HFFc6 (cell line): Measurements from ENCODE around the gene KRTAP7-1. TPM values are rescaled to one million over a fixed set of nuclear protein-coding genes. Genes with fewer than 3 reads are reported as not detected.

Experiments used
- DNase-seq: peaks from one replicate; pipeline ENCODE4 v3.0.0-alpha.2; 2018
- H3K27ac Mint-ChIP-seq: 2 replicates; pipeline ENCODE4 v1.8.0; 2020; ENCODE audit warnings: mild to moderate bottlenecking, mixed read lengths
- H3K27me3 Mint-ChIP-seq: 2 replicates; pipeline ENCODE4 v1.8.0; 2021; ENCODE audit warnings: mild to moderate bottlenecking, moderate library complexity, mixed read lengths; ENCODE audit not compliant: insufficient read depth
- H3K36me3 Mint-ChIP-seq: 2 replicates; pipeline ENCODE4 v1.8.0; 2021; ENCODE audit warnings: low read depth, mixed read lengths
- H3K4me1 Mint-ChIP-seq: 2 replicates; pipeline ENCODE4 v1.8.0; 2020; ENCODE audit warnings: low read depth, mixed read lengths
- H3K4me3 Mint-ChIP-seq: 2 replicates; pipeline ENCODE4 v1.8.0; 2020; ENCODE audit warnings: mild to moderate bottlenecking, moderate library complexity, mixed read lengths
- H3K9me3 Mint-ChIP-seq: 2 replicates; pipeline ENCODE4 v1.8.0; 2020; ENCODE audit warnings: mild to moderate bottlenecking, mixed read lengths
- CTCF ChIP-seq: fragments of 200-600 bp; sonication (generic); IDR thresholded peaks from 2 replicates; pipeline ENCODE4 v1.5.0; 2021; ENCODE audit warnings: antibody characterized with exemption, mild to moderate bottlenecking
- total RNA-seq, 6 experiments: library from RNA; stranded (reverse); fragmentation: NEBNext Ultra II Directional; extraction: Animal tissue kit (Norgen Biotek cat#: 25700); gene quantifications; 2 replicates in 1 of 6; 3 replicates in 5 of 6; pipeline ENCODE4 v1.2.3, GENCODE V29; 2021

KRTAP7-1 gene
- total RNA-seq, 6 experiments from 2014 or later, result not detected

- Mint-ChIP-seq H3K4me3 (no peak overlapping the region), H3K4me1 (no peaks in the 10 kb centered on the region), H3K36me3 (no peaks in the 10 kb centered on the region), H3K27ac (no peak overlapping the region), H3K27me3 (no peaks in the 10 kb centered on the region), H3K9me3 (peaks cover 39% of the 10 kb centered on the region)
- no peak for DNase-seq
- no peak for TF ChIP-seq CTCF
Observed at GRCh38 chr21:30793581-30794314, 35.8 kb downstream of the KRTAP7-1 start.

- Mint-ChIP-seq H3K9me3 (peaks cover 47% of the 10 kb centered on the region), H3K36me3 (peaks cover 8% of the 10 kb centered on the region; the same call in 1 of the 2 replicates), H3K4me1 (no peaks in the 10 kb centered on the region), H3K27ac (no peak overlapping the region), H3K27me3 (no peaks in the 10 kb centered on the region), H3K4me3 (no peak overlapping the region)
- no peak for DNase-seq
- TF ChIP-seq CTCF, result no peak
Observed at GRCh38 chr21:30779249-30779648, 50.3 kb downstream of the KRTAP7-1 start.

Other genes with a start within 250 kb of the KRTAP7-1 start
- gene KRTAP22-2, start 239.4 kb downstream of the KRTAP7-1 start, total RNA-seq, result not detected
- not detected for gene KRTAP6-3, start 237.3 kb downstream of the KRTAP7-1 start, total RNA-seq
- gene KRTAP6-2, start 230.9 kb downstream of the KRTAP7-1 start, total RNA-seq, result not detected
- gene KRTAP22-1, start 228.7 kb downstream of the KRTAP7-1 start, total RNA-seq, result not detected
- not detected for gene KRTAP6-1, start 215.8 kb downstream of the KRTAP7-1 start, total RNA-seq
- gene KRTAP20-1, start 213.3 kb downstream of the KRTAP7-1 start, total RNA-seq, result not detected
- gene KRTAP20-4, start 209.1 kb downstream of the KRTAP7-1 start, total RNA-seq, result not detected
- gene KRTAP20-2, start 194.6 kb downstream of the KRTAP7-1 start, total RNA-seq, result not detected
- gene KRTAP20-3, start 186.9 kb downstream of the KRTAP7-1 start, total RNA-seq, result not detected
- gene KRTAP21-3, start 111.0 kb downstream of the KRTAP7-1 start, total RNA-seq, result not detected
- not detected for gene KRTAP21-2, start 82.5 kb downstream of the KRTAP7-1 start, total RNA-seq
- gene KRTAP21-1, start 74.3 kb downstream of the KRTAP7-1 start, total RNA-seq, result not detected
- gene KRTAP8-1, start 16.5 kb downstream of the KRTAP7-1 start, total RNA-seq, result not detected
- not detected for gene KRTAP11-1, start 51.8 kb upstream of the KRTAP7-1 start, total RNA-seq
- gene KRTAP19-8, start 208.7 kb upstream of the KRTAP7-1 start, total RNA-seq, result not detected